HL-60 (cell line): Measurements from ENCODE around the gene FIGNL2.

Experiments
- POLR2AphosphoS5 ChIP-seq: IDR thresholded peaks from 2 replicates; pipeline ENCODE4 v1.6.1; 2012; ENCODE audit warnings: low read depth
- TF ChIP-seq, protein P1 (sequence below): IDR thresholded peaks from one replicate; pipeline ENCODE4 v1.5.1; 2011; ENCODE audit warnings: low read length, control low read depth, inconsistent platforms; ENCODE audit not compliant: insufficient read depth

DNA sequence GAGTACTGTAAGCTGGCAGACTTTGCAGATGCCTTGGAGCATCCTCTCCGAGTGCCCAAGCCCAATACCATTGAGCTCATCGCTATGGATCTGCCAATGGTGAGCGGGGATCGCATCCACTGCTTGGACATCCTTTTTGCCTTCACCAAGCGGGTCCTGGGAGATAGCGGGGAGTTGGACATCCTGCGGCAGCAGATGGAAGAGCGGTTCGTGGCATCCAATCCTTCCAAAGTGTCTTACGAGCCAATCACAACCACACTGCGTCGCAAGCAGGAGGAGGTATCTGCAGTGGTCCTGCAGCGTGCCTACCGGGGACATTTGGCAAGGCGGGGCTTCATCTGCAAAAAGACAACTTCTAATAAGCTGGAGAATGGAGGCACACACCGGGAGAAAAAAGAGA lies 41.6 kb downstream of the FIGNL2 start:
- TF ChIP-seq, protein P1, sequence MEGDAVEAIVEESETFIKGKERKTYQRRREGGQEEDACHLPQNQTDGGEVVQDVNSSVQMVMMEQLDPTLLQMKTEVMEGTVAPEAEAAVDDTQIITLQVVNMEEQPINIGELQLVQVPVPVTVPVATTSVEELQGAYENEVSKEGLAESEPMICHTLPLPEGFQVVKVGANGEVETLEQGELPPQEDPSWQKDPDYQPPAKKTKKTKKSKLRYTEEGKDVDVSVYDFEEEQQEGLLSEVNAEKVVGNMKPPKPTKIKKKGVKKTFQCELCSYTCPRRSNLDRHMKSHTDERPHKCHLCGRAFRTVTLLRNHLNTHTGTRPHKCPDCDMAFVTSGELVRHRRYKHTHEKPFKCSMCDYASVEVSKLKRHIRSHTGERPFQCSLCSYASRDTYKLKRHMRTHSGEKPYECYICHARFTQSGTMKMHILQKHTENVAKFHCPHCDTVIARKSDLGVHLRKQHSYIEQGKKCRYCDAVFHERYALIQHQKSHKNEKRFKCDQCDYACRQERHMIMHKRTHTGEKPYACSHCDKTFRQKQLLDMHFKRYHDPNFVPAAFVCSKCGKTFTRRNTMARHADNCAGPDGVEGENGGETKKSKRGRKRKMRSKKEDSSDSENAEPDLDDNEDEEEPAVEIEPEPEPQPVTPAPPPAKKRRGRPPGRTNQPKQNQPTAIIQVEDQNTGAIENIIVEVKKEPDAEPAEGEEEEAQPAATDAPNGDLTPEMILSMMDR, result no peak
- TF ChIP-seq POLR2AphosphoS5, result no peak
